Fibroblast of pulmonary artery (primary cell): ENCODE results near the gene SLC23A2.
"Not testable (repeated sequence)": the region's sequence is repeated elsewhere in the genome, so short reads cannot be mapped to it uniquely, and the experiment has no call there.

ENCODE experiments used
- DNase-seq: peaks from one replicate; pipeline ENCODE4 v3.0.0-alpha.2; 2010; ENCODE audit warnings: low read depth
- H3K4me3 ChIP-seq: replicated peaks from 2 replicates; pipeline ENCODE4 v1.5.1; 2011; ENCODE audit warnings: low read depth, mild to moderate bottlenecking, control low read depth, low read length, moderate library complexity
- CTCF ChIP-seq: IDR thresholded peaks from 2 replicates; pipeline ENCODE4 v1.5.1; 2011; ENCODE audit warnings: mild to moderate bottlenecking, control low read depth, low read length, inconsistent platforms; ENCODE audit errors: missing control alignments

The SLC23A2 gene

GRCh38 chr20:4929686-4930397 lies 71.5 kb downstream of the SLC23A2 start:
- H3K4me3 ChIP-seq: no peak overlapping the region
- DNase-seq: peak; percentile 23
- TF ChIP-seq CTCF: no peak

GRCh38 chr20:4926531-4927156 lies 74.7 kb downstream of the SLC23A2 start:
- no peak for DNase-seq
- H3K4me3 ChIP-seq: no peak overlapping the region
- TF ChIP-seq CTCF: no peak

- no peak overlapping the region for H3K4me3 ChIP-seq
- peak; percentile 83 for DNase-seq
- TF ChIP-seq CTCF: no peak
Observed at GRCh38 chr20:4925842-4926530, 75.3 kb downstream of the SLC23A2 start.

- no peak overlapping the region for H3K4me3 ChIP-seq
- no peak for TF ChIP-seq CTCF
- no peak for DNase-seq
Observed at GRCh38 chr20:4924446-4924845, 76.9 kb downstream of the SLC23A2 start.

GRCh38 chr20:4924032-4924431 lies 77.3 kb downstream of the SLC23A2 start:
- no peak overlapping the region for H3K4me3 ChIP-seq
- TF ChIP-seq CTCF: no peak
- DNase-seq: no peak

- TF ChIP-seq CTCF: no peak
- DNase-seq: no peak
- no peak overlapping the region for H3K4me3 ChIP-seq
Observed at GRCh38 chr20:4922186-4922585, 79.1 kb downstream of the SLC23A2 start.

- DNase-seq, H3K4me3 ChIP-seq: not testable (repeated sequence)
Observed at GRCh38 chr20:4921271-4921670, 80.0 kb downstream of the SLC23A2 start.
